ENCODE data around the gene HDAC10.

HDAC10 gene

DNA sequence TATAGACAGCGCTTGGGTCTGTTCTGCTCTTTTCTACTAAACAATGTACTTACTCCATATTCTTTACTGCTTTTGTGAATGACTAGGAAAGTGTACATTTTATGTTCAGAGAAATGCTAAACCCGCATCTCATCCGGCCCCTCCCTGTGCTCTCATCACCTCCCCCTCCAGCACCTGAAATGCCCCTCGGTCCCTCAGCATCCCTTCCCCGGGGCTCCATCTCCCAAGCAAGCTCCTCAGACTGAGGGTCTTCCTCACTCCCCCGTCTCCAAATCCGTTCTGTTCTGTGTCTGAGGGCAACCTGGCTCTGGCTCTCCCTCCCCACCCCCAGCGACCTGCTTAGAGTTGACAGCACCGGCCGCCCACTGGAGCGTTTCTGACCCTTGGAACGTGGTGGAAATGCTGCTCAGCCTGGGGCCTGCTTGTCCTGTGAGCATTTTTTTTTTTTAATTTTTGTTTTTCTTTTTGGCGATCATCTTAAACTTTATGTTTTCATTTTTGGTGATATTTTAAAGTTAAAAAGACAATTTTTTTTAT, 48.9 kb downstream of the HDAC10 start:
- no peak for DNase-seq (ENCODE audit: low read depth, low spot score)

DNA sequence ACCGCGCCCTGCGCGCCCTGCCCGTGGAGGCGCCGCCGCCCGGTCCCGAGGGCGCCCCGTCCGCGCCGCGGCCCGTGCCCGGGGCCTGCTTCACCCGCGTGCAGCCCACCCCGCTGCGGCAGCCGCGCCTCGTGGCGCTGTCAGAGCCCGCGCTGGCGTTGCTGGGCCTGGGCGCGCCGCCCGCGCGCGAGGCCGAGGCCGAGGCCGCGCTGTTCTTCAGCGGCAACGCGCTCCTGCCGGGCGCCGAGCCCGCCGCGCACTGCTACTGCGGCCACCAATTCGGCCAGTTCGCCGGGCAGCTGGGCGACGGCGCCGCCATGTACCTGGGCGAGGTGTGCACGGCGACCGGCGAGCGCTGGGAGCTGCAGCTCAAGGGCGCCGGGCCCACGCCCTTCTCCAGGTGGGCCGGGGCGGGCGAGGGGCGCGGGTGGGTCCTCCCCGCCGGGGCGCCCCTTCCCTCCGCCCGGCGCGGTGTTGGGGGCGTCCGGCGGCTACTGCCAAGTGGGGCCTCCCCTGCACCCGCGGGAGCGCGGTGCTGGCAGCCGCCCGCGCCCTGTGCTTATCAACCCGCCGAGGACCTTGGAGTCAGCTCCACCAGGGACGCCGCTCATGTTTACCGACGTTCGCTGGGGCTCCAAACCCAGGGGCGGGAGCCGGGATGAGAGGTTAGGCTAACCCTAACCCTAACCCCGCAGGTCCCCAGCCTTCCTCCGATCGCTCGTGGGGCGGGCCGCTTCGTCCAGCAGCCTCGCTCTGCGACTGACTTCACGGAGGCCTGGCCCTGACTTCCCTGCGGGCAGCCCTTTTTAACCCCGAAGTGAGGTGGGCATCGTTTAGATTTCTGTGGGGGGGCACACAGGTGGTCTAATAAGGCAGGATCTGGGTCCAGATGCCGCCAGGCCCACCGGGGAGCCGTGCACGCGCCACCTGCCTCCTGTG, 49.6 kb downstream of the HDAC10 start:
- DNase-seq (ENCODE audit: low read depth, low spot score): no peak

DNA sequence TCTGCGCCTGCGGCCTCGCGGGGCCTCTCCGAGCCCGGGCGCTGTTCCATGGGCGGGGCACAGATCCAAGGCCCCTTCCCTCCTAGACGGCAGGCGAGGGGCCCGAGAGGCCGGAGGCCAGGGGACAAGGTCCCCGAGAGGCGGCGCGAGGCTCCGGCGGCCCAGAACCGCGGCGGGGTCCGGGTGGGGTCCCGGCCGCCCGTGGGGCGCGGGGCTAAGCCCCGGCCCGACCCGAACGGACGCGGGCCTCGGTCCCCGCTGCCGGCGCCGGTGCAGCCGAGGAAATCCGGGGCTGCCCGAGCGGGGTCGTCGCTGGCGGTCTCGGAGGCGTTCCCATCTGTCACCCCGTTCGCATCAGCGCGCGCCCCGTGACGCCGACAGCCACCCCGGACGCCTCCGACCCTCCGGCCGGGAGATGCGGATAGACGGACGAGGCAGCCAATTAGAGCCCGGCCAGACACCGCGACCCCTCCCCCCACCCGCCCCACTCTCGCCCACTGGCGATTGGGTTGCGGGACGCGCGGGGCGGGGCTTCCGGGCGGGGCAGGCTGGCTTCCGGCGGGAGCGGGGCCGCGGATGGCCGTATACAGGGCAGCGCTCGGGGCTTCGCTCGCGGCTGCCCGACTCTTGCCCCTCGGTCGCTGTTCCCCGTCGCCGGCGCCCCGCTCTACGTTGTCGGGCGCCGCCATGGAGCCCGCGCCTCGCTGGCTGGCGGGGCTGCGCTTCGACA, 50.4 kb downstream of the HDAC10 start, which contains the start of gene SELENOO:
SELENOO (plus strand) TSS at position 551 of the 730 bp plus-strand sequence; CDS start at position 577, 26 bp downstream.
- DNase-seq (ENCODE audit: low read depth, low spot score): no peak

DNA sequence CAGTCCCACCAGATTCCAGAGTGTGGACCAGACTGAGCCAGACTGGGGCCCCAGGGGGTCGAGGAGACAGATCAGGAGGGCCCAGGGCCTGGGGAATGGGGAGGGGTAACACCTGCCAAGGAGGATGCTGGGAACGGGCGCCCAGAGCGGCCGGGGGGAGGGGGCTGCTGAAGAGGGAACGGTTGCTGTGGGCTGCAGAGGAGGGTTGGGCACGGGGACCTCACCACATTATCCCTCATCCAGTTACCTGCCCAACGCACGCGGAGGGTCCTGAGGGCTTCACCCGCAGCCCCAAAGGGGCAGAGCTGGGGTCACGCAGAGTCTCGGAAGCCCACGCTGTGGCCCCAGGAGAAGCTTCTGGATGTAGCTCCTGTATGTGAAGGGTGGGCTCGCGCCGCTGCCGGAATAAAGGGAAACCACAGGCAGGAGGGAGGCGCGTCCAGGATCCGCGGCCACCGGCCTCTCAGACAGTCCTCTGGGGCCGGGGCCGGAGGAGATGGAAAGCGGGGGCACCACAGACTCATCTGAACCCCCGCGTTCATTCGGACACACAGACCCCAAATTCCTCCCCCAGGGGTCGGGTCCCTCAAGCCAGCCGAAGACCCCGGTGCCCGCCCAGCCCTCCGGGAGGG, 51.1 kb downstream of the HDAC10 start:
- DNase-seq (ENCODE audit: low read depth, low spot score): no peak

DNA sequence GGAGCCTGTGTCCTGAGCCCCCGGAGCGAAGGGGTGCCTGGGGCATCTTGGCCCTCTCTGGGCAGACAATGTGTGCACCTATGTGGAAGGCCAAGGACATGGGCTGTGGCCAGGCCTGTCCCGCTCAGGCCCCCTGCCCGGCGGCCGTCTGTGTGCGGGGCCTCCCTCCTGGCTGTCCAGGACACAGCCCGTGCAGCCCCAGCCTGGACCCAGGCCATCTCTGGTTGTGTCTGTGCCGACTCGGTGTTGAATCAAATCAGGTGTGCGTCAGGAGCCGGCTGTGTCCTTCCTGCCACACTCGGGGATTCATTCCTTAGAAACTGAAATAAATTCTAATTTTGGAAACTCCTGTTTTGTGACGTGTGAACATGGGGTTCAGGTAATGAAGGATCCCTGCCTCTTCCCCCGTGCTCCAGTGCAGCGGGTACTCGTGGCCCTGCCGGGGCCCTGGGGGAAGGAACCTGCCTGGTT, 51.8 kb downstream of the HDAC10 start:
- DNase-seq (ENCODE audit: low read depth, low spot score): no peak

DNA sequence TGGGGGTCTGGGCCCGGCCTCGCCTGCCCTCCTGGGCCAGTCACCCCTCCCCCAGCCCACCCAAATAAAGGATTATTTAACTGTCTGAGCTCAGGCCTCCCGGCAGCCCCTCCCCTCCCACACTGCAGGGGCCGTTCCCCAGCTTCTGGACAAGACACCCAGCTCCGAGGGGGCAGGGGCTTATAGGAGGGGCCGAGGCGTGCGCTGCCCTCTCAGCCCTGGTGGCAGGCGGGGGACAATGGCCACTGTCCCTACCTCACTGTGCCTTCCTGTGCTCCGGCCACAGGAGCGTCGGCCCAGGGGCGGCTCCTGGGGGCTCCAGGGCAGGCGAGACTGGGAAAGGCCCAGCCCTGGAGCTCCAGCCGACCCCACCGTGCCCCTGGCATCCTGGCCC, 52.4 kb downstream of the HDAC10 start:
- DNase-seq (ENCODE audit: low read depth, low spot score): no peak

DNA sequence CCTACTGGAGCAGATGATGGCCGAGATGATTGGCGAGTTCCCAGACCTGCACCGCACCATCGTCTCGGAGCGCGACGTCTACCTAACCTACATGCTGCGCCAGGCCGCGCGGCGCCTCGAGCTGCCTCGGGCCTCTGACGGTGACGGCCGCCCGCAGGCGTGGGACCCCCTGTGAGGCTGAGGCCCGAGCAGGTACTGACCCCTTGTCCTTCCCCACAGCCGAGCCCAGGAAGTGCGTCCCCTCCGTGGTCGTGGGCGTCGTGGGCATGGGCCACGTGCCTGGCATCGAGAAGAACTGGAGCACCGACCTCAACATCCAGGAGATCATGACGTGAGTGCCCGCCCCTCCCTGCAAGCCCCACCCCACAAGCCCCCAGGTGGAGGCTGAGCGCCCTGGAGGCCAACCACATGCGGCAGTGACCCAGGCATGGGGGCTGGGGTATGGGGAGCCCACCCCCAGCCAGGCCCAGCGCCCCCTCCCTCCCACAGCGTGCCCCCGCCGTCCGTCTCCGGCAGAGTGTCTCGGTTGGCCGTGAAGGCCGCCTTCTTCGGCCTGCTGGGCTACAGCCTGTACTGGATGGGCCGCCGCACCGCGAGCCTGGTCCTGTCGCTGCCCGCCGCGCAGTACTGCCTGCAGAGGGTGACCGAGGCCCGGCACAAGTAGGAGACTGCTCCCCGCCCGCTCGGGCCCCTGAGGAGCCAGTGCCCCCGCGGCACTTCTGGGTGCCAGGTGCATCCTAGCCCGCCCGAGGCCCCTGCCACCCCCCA, 53.0 kb downstream of the HDAC10 start:
- DNase-seq (ENCODE audit: low read depth, low spot score): no peak

DNA sequence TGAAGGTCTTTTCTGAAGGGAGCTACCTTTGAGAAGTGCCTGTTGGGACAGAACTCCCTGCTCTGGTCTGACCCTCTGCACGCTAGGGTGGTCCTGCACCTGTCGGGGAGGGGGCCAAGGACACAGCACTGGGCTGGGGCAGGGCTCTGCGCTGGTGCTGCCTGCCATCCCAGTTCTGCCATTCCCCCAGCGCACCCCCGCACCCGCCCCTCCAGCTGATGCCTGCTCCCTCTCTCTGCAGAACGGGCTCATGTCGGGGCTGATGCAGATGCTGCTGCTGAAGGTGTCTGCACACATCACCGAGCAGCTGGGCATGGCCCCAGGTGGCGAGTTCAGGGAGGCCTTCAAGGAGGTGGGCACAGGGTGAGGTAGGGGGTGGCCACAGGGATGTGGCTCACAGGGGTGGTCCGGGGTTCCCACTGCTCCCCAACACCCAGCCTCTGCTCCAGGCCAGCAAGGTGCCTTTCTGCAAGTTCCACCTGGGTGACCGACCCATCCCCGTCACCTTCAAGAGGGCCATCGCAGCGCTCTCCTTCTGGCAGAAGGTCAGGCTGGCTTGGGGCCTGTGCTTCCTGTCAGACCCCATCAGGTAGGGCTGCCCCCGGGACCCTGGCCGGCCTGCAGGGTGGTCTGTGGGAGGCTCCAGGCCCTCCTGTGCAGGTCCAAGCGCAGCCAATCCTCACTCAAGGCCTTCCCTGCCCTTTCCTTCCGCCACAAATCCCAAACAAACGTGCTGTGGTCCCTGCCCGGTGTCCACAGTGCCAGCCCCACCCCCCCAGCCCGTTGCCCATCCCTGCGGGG, 53.9 kb downstream of the HDAC10 start:
- no peak for DNase-seq (ENCODE audit: low read depth, low spot score)

DNA sequence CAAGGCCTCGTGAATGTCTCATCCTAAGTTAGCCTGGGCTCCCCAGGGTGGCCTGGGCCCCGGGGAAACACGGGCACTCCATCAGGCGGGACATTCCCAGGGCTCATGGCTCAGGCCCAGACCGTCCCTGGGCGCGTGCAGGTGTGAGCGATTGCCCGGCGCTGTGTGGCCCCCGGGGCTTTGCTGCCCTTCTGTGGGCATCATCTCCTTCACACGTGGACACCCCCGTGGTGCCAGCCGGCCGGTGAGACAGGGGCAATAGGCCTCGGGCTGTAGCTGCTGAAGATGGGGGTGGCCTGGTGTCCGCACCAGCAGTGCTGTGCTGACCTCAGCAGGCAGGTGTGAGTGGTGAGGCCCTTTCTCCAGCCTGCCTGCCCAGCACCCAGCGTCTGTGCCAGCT, 54.8 kb downstream of the HDAC10 start:
- DNase-seq (ENCODE audit: low read depth, low spot score): no peak

All from brain pericyte (primary cell).